MM.1S (cell line): ENCODE data around the gene DUOX1.

Experiments used
- DNase-seq: peaks from one replicate; pipeline ENCODE4 v3.0.0-alpha.2; 2015
- H2AFZ ChIP-seq: fragments of 300-600 bp; sonication (generic); 2 replicates; pipeline ENCODE4 v1.6.0; 2016; ENCODE audit warnings: antibody characterized with exemption, low read length
- H3F3A ChIP-seq: fragments of 300-600 bp; sonication (generic); 2 replicates; pipeline ENCODE4 v1.6.1; 2016; ENCODE audit warnings: mild to moderate bottlenecking, antibody characterized with exemption, low read length, moderate library complexity, mixed read lengths; ENCODE audit not compliant: insufficient read depth
- H3K27ac ChIP-seq: fragments of 300-600 bp; sonication (generic); 2 replicates; pipeline ENCODE4 v1.5.1; 2016; ENCODE audit warnings: mild to moderate bottlenecking, low read length
- H3K27me3 ChIP-seq: fragments of 300-600 bp; sonication (generic); replicated peaks from 2 replicates; pipeline ENCODE4 v1.6.0; 2016; ENCODE audit warnings: low read length; ENCODE audit not compliant: insufficient read depth
- H3K36me3 ChIP-seq: fragments of 300-600 bp; sonication (generic); replicated peaks from 2 replicates; pipeline ENCODE4 v1.6.1; 2016; ENCODE audit warnings: mild to moderate bottlenecking, low read length, mixed read lengths; ENCODE audit not compliant: insufficient read depth
- H3K4me1 ChIP-seq: fragments of 300-600 bp; sonication (generic); 2 replicates; pipeline ENCODE4 v1.6.1; 2016; ENCODE audit warnings: low read length, mixed read lengths
- H3K4me2 ChIP-seq: fragments of 300-600 bp; sonication (generic); 2 replicates; pipeline ENCODE4 v1.6.0; 2016; ENCODE audit warnings: low read depth, low read length
- H3K4me3 ChIP-seq: fragments of 300-600 bp; sonication (generic); 2 replicates; pipeline ENCODE4 v1.5.1; 2016; ENCODE audit warnings: low read length, mixed read lengths
- H3K79me2 ChIP-seq: fragments of 300-600 bp; sonication (generic); 2 replicates; pipeline ENCODE4 v1.6.1; 2016; ENCODE audit warnings: mixed run types, low read length, mixed read lengths
- H3K9ac ChIP-seq: fragments of 300-600 bp; sonication (generic); 2 replicates; pipeline ENCODE4 v1.6.1; 2016; ENCODE audit warnings: low read length, mixed read lengths
- H3K9me2 ChIP-seq: fragments of 300-600 bp; sonication (generic); replicated peaks from 2 replicates; pipeline ENCODE4 v1.6.1; 2016; ENCODE audit warnings: mild to moderate bottlenecking, low read length, mixed read lengths; ENCODE audit not compliant: insufficient read depth
- H3K9me3 ChIP-seq: fragments of 300-600 bp; sonication (generic); replicated peaks from 2 replicates; pipeline ENCODE4 v1.6.1; 2016; ENCODE audit warnings: mild to moderate bottlenecking, low read length, mixed read lengths; ENCODE audit not compliant: insufficient read depth
- H4K20me1 ChIP-seq: fragments of 300-600 bp; sonication (generic); 2 replicates; pipeline ENCODE4 v1.6.1; 2016; ENCODE audit warnings: mild to moderate bottlenecking, low read length, moderate library complexity, mixed read lengths; ENCODE audit not compliant: insufficient read depth
- CTCF ChIP-seq: fragments of 300-600 bp; sonication (generic); IDR thresholded peaks from 2 replicates; pipeline ENCODE4 v1.5.1; 2016; ENCODE audit warnings: antibody characterized with exemption, low read length, mixed read lengths
- EZH2 ChIP-seq: fragments of 300-600 bp; sonication (generic); optimal IDR thresholded peaks from 2 replicates; pipeline ENCODE3; 2017; ENCODE audit warnings: low read depth, mild to moderate bottlenecking, antibody characterized with exemption, low read length, mixed read lengths
- EZH2phosphoT487 ChIP-seq: fragments of 300-600 bp; sonication (generic); IDR thresholded peaks from 2 replicates; pipeline ENCODE4 v1.6.1; 2018; ENCODE audit warnings: antibody characterized with exemption, low read length

DUOX1 gene

GRCh38 chr15:45187894-45188830 lies 58.4 kb downstream of the DUOX1 start, which contains the start of gene SHF:
Gene SHF, minus strand, starts transcription at chr15:45187966. Its CDS starts 15 bp downstream, at chr15:45187951.
- Histone ChIP-seq H3K27ac (no peak within 1 kb of the TSS), H3F3A (no peaks in the 10 kb centered on the region), H3K9me2 (no peaks in the 10 kb centered on the region), H3K4me1 (no peaks in the 10 kb centered on the region), H3K9me3 (no peaks in the 10 kb centered on the region), H3K4me3 (peak within 1 kb of the TSS; percentile 53), H3K79me2 (no peaks in the 10 kb centered on the region), H4K20me1 (no peaks in the 10 kb centered on the region), H2AFZ (peak within 1 kb of the TSS; percentile 50), H3K4me2 (peak within 1 kb of the TSS; percentile 67), H3K27me3 (0 out of 2 replicates have a peak, but pooled peaks cover 4% of the 10 kb centered on the region), H3K9ac (no peak within 1 kb of the TSS), H3K36me3 (no peaks in the 10 kb centered on the region)
- no peak for TF ChIP-seq EZH2phosphoT487
- TF ChIP-seq EZH2: no peak
- TF ChIP-seq CTCF: no peak
- no peak for DNase-seq

GRCh38 chr15:45197512-45197911 lies 67.7 kb downstream of the DUOX1 start:
- DNase-seq: no peak
- H2AFZ ChIP-seq: 0 out of 2 replicates have a peak overlapping the region, but pooled peaks have one; percentile 33
- no peak overlapping the region; the same call in 1 of the 2 replicates for H3K27ac ChIP-seq
- no peaks in the 10 kb centered on the region for H4K20me1 ChIP-seq
- H3K4me3 ChIP-seq: peak overlapping the region; percentile 95; the same call in 1 of the 2 replicates
- H3K4me1 ChIP-seq: 0 out of 2 replicates have a peak, but pooled peaks cover 7% of the 10 kb centered on the region
- no peaks in the 10 kb centered on the region for H3K9me3 ChIP-seq
- no peak for TF ChIP-seq CTCF
- TF ChIP-seq EZH2phosphoT487: no peak
- H3K9ac ChIP-seq: peak overlapping the region; percentile 54; the same call in 1 of the 2 replicates
- H3K36me3 ChIP-seq: no peaks in the 10 kb centered on the region
- no peaks in the 10 kb centered on the region for H3K9me2 ChIP-seq
- peaks cover 41% of the 10 kb centered on the region for H3F3A ChIP-seq
- no peaks in the 10 kb centered on the region for H3K27me3 ChIP-seq
- no peaks in the 10 kb centered on the region for H3K79me2 ChIP-seq
- H3K4me2 ChIP-seq: peak overlapping the region; percentile 56

- Histone ChIP-seq H3K36me3 (no peaks in the 10 kb centered on the region), H2AFZ (peak overlapping the region; percentile 97), H3K9me3 (no peaks in the 10 kb centered on the region), H3F3A (peaks cover 41% of the 10 kb centered on the region), H3K9ac (peak overlapping the region; percentile 68), H3K4me3 (peak overlapping the region; percentile 95), H3K27me3 (no peaks in the 10 kb centered on the region), H4K20me1 (no peaks in the 10 kb centered on the region), H3K79me2 (no peaks in the 10 kb centered on the region), H3K9me2 (no peaks in the 10 kb centered on the region), H3K27ac (peak overlapping the region; percentile 99), H3K4me2 (peak overlapping the region; percentile 97), H3K4me1 (0 out of 2 replicates have a peak, but pooled peaks cover 7% of the 10 kb centered on the region)
- TF ChIP-seq EZH2: no peak
- TF ChIP-seq CTCF: peak; percentile 89
- no peak for TF ChIP-seq EZH2phosphoT487
- peak; percentile 96 for DNase-seq
Measured at GRCh38 chr15:45198337-45199135, 68.7 kb downstream of the DUOX1 start.
